T-helper 2 cell (primary cell): Measurements from ENCODE around the gene TMEM89.

Source experiments
- DNase-seq, 5 experiments: peaks; one replicate each; pipeline versions ENCODE4 v3.0.0 to v3.0.0-alpha.2; 2012 to 2022

TMEM89 gene

GRCh38 chr3:48641396-48641795, 19.8 kb upstream of the TMEM89 start:
- DNase-seq, result no peak

GRCh38 chr3:48639944-48640606, 18.5 kb upstream of the TMEM89 start:
- no peak for DNase-seq

- DNase-seq, result no peak
These were observed 15.7 kb upstream of the TMEM89 start for GRCh38 chr3:48637305-48637704.

GRCh38 chr3:48636149-48636655, 14.6 kb upstream of the TMEM89 start:
- no peak for DNase-seq

GRCh38 chr3:48635222-48636021, 13.9 kb upstream of the TMEM89 start, which contains the start of gene SLC26A6:
SLC26A6 (minus strand) TSS chr3:48635461; CDS start chr3:48635393, 68 bp downstream.
- DNase-seq, result peak; percentile 87 to 96 (median 91)

- peak in 3 of 5 experiments; percentile 24 to 58 (median 26) for DNase-seq
These were observed 13.2 kb upstream of the TMEM89 start for GRCh38 chr3:48634661-48635221.

GRCh38 chr3:48633743-48634142, 12.2 kb upstream of the TMEM89 start:
- DNase-seq, result no peak

GRCh38 chr3:48633256-48633655, 11.7 kb upstream of the TMEM89 start:
- no peak for DNase-seq

GRCh38 chr3:48631516-48632448, 10.2 kb upstream of the TMEM89 start:
- no peak for DNase-seq

- no peak for DNase-seq
These were observed 9.3 kb upstream of the TMEM89 start for GRCh38 chr3:48630833-48631232.

GRCh38 chr3:48630407-48630806, 8.8 kb upstream of the TMEM89 start:
- no peak for DNase-seq

- no peak for DNase-seq
These were observed 8.3 kb upstream of the TMEM89 start for GRCh38 chr3:48629894-48630293.

- DNase-seq, result no peak
These were observed 6.9 kb upstream of the TMEM89 start for GRCh38 chr3:48628277-48629017.

GRCh38 chr3:48625600-48625999, 4.0 kb upstream of the TMEM89 start:
- no peak for DNase-seq

GRCh38 chr3:48624767-48625166, 3.2 kb upstream of the TMEM89 start:
- no peak for DNase-seq

GRCh38 chr3:48623851-48624547, 2.4 kb upstream of the TMEM89 start:
- peak in 1 of 5 experiments; percentile 36 for DNase-seq

GRCh38 chr3:48619541-48620524, 1.7 kb downstream of the TMEM89 start:
- no peak for DNase-seq

- DNase-seq, result no peak
These were observed 4.0 kb downstream of the TMEM89 start for GRCh38 chr3:48617559-48617958.

GRCh38 chr3:48614044-48614443, 7.5 kb downstream of the TMEM89 start:
- DNase-seq, result peak in 1 of 5 experiments; percentile 63

GRCh38 chr3:48612309-48612708, 9.3 kb downstream of the TMEM89 start:
- DNase-seq, result no peak
